Limb (tissue), 2 donors: ENCODE results near the gene LRRC8C.

Experiments used
- DNase-seq, 2 donors: peaks; one replicate each; pipeline ENCODE4 v3.0.0-alpha.2; 2016; ENCODE audit errors: extremely low spot score in 2 of 2

LRRC8C gene

DNA sequence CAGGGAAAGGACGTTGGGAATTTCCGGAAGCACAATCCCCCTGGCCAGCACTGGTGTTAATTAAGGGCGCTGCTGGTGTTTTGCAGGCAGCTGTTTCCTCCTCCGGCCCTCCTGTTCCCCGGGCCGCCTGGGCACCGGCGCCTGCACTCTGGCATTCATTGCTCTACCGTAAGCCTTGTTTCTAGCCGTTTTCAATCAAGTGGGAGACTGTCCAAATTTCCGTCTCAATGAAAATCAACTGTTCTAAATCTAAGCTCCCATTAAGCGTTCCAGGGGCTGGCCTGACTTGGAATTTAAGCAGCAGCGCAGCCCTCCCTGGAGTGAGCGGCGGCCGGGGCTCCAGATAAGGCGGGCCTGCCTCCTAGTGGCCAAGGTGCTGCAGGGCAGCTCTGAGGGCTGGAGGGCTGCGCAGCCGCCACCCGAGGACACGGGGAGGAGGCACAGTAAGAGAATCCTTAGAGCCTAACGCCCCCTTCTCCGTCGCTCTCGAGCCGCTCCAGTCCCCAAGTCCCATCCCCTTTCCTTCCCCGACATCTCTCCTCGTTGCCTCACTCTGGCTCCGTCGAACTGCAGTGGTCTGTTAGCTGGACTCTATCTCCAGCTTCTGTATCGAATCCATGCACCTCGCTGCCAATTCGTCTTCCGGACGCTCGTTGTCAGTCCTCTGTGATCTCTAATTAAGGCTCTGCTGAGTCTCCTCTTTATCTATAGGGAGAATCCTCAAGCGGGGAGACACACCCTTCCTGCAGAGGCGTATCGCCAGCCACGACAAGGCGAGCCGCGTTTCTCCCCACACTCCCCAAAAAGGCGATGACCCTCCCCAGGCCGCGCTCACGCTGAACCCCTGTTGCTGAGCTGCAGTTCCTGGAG is 130.1 kb downstream of the LRRC8C start:
- peak; percentile 89 to 90 for DNase-seq

DNA sequence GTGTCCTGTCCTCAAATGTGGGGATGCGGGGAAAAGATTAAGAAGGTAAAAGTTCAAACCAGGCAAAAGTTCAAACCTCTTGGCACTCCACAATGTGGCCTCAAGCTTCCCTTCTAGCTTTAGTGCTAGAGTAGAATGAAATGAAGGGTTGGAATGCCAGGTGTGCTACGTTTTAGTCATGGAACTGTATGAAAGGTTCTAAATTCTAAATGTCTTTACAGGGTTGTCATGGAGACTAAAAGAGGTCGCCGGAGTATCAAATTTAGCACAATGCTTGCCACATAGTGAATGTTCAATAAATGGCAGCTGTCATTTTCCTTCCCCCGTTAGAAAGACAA is 130.7 kb downstream of the LRRC8C start:
- DNase-seq = no peak

DNA sequence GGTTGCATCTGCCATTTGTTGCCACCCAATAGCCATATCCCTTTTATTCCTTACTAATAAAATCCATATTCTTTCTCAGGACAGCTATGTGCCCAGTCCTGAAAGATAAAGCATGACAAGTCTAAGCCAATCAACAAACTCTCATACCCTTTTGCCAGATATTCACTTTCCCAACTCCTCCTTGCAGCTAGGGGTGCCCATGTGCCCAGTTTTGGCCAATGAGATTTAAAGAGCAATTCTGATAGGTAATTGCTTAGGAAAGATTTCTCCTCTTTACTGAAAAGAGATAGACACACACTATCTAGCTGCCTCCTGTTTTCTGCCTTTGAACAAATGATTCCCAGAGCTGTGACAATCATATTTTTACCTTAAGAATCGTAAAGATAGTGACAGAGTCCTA is 132.9 kb downstream of the LRRC8C start:
- DNase-seq = no peak

DNA sequence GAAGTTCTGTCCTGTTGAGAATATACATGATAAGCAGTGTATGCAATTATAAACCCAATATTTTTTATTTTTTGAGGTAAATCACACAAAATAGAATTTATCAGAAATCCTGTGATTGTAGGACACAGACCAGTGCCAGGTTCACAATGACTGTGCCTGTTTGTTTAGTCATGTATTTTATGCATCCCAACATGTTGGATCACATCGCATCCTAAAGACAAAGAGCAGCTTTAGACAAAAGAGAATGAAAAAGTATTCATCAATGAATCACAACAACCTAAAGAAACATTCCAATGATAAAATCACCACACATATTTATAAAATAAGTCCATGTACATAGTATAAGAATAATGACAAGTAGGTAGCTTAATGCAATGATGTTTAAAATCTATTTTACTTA is 134.7 kb downstream of the LRRC8C start:
- DNase-seq = no peak
